Fibroblast of the aortic adventitia (primary cell): ENCODE results near the gene GNA15. TPM values are rescaled to one million over a fixed set of nuclear protein-coding genes. Genes with fewer than 3 reads are reported as not detected.

Source experiments
- DNase-seq: peaks from one replicate; pipeline ENCODE4 v3.0.0-alpha.2; 2010; ENCODE audit warnings: low read depth
- H3K4me3 ChIP-seq: 2 replicates; pipeline ENCODE4 v1.5.1; 2011; ENCODE audit warnings: low read depth, mild to moderate bottlenecking, control low read depth, low read length, moderate library complexity
- total RNA-seq: library from RNA; depleted of rRNA; stranded (reverse); fragments of >200 nt; gene quantifications from 2 replicates; pipeline ENCODE4 v1.2.3, GENCODE V29; 2012; ENCODE audit warnings: low replicate concordance
- TF ChIP-seq, protein P1 (sequence below): IDR thresholded peaks from 2 replicates; pipeline ENCODE4 v1.5.1; 2011; ENCODE audit warnings: mild to moderate bottlenecking, low read length, control low read depth, inconsistent platforms; ENCODE audit not compliant: insufficient read depth

GNA15 gene
- total RNA-seq, 1 donor, result not detected

GRCh38 chr19:3194106-3195087 is 58.6 kb downstream of the GNA15 start:
- TF ChIP-seq, protein P1, sequence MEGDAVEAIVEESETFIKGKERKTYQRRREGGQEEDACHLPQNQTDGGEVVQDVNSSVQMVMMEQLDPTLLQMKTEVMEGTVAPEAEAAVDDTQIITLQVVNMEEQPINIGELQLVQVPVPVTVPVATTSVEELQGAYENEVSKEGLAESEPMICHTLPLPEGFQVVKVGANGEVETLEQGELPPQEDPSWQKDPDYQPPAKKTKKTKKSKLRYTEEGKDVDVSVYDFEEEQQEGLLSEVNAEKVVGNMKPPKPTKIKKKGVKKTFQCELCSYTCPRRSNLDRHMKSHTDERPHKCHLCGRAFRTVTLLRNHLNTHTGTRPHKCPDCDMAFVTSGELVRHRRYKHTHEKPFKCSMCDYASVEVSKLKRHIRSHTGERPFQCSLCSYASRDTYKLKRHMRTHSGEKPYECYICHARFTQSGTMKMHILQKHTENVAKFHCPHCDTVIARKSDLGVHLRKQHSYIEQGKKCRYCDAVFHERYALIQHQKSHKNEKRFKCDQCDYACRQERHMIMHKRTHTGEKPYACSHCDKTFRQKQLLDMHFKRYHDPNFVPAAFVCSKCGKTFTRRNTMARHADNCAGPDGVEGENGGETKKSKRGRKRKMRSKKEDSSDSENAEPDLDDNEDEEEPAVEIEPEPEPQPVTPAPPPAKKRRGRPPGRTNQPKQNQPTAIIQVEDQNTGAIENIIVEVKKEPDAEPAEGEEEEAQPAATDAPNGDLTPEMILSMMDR, result no peak
- DNase-seq, result no peak
- H3K4me3 ChIP-seq, result no peak overlapping the region

DNA sequence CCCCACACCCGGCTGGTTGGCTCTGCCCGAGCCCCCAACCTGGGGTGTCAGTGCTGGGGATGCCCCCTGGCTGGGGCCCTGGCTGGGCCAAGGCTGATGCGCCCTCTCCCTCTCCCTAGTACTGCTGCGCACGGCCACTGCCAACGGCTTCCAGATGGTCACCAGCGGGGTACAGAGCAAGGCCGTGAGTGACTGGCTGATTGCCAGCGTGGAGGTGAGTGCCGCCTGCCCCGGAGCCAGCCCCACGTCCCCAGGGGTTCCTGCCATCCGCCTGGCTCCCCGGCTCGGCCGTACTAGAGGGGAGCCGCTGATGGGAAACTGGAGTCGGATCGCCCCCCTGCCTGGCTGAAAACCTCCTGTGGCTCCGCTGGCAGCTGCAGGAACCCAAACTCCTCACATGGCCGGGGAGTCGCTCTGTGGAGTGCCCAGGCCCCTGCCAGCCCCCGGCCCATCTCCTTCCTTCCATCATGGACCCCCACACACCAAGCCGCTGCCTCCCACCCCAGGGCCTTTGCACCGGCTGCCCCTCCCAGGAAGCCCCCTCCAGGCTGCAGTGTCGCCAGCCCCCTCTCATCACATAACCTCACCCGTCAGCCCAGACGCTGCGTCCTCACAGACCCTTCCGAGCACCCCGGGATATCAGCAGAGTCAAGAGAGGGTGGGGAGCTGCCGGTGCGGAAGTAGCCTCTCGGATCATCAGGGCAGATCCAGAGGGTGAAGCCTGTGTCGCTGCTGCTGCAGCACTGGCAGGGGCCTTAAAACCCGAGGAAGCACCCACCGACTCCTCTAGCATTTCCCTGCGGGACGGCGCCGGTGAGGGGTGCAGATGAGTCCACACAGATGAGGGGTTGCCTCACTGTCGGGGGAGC is 60.5 kb downstream of the GNA15 start:
- TF ChIP-seq, protein P1, result no peak
- no peak for DNase-seq
- no peak overlapping the region for H3K4me3 ChIP-seq

DNA sequence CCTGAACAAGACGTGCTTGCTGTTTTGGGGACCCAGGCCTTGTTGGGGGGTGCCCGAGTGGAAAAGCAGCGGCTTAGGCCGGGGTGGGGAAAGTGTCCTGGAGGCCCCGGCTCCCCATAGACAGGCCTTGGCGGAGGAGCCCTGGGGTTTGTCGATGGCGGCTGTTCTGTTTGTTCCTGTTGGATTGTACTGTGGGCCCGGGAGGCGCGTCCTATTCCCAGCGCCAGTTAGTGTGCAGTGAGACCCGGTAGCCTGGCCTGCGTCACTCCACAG is 61.0 kb downstream of the GNA15 start:
- TF ChIP-seq, protein P1, result no peak
- no peak overlapping the region for H3K4me3 ChIP-seq
- no peak for DNase-seq

- no peak overlapping the region for H3K4me3 ChIP-seq
- DNase-seq, result no peak
- TF ChIP-seq, protein P1, result no peak
Observed at GRCh38 chr19:3198901-3199700, 63.3 kb downstream of the GNA15 start.

DNA sequence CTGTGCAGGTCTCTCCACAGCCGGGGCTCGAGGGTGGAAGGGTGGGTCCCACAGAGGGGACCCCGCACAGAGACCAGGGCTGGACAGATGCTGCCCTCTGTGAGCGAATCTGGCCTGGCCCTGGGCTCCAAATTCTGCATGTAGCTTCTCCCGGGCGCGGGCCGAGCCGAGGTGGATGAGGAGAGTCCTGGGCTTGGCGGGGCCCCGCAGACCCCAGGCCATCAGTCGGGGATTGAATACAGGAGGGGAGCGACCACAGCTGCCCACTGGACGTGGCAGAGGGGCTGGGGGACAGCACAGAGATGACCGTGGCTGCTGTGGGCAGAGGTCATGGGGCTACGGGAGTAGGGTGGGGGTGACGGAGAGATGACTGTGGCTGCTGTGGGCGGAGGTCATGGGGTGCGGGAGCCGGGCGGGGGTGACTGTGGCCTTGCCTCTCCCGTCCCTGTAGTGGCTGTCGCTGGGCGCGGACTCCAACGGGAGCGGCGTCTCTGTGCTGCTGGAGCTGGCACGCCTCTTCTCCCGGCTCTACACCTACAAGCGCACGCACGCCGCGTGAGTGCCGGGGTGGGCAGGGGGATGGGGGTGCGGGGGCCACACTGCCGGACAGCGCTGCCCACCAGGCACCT is 65.4 kb downstream of the GNA15 start:
- TF ChIP-seq, protein P1, result no peak
- H3K4me3 ChIP-seq, result no peak overlapping the region
- no peak for DNase-seq

- no peak overlapping the region for H3K4me3 ChIP-seq
- DNase-seq, result no peak
- TF ChIP-seq, protein P1, result no peak
Observed at GRCh38 chr19:3201911-3202310, 66.1 kb downstream of the GNA15 start.
